ENCODE measurements around the gene ANKRD29.

The ANKRD29 gene

DNA sequence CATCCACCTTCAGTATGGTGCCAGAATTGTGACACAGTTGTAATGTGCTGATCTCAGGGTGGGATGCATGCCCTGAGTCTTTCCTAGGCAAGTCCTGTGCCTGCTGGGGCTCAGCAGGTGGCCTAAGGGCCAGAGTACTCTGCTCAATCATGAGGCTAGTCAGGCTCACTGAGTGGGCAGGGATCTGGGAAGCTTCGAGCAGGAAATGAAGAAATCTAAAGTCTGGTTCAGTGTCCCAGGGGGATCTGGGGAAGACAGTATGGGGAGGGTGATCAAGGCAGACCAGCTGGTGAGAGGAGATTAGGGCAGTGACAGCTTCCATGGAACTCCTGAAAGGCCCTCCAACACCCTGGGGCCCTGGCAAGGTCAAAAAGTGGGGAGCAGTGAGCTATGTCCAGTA, 8.9 kb upstream of the ANKRD29 start:
- Histone ChIP-seq H3K18ac (ENCODE audit: low read length) (no peak overlapping the region), H3K4me3 (ENCODE audit: low read length) (no peak overlapping the region), H3K9ac (ENCODE audit: low read length) (no peak overlapping the region), H3K27ac (ENCODE audit: low read depth, low read length) (no peak overlapping the region), H3K4me2 (ENCODE audit: low read length) (no peak overlapping the region), H3K4me1 (ENCODE audit: control insufficient read depth, low read depth, low read length) (no peaks in the 10 kb centered on the region), H3K4ac (ENCODE audit: low read depth, low read length) (no peak overlapping the region), H3K27me3 (ENCODE audit: insufficient read depth, low read length, poor library complexity) (no peaks in the 10 kb centered on the region), H3K79me1 (ENCODE audit: low read length) (no peaks in the 10 kb centered on the region), H2BK5ac (ENCODE audit: low read length) (no peak overlapping the region), H2BK15ac (replicated peaks; ENCODE audit: low read depth) (no peak overlapping the region), H3K79me2 (ENCODE audit: control insufficient read depth, insufficient read depth, low read length) (no peaks in the 10 kb centered on the region), H3K36me3 (ENCODE audit: control insufficient read depth, insufficient read depth, low read length) (no peaks in the 10 kb centered on the region), H4K5ac (ENCODE audit: low read length) (no peak overlapping the region), H2AK5ac (ENCODE audit: low read length) (no peak overlapping the region), H3K23ac (ENCODE audit: low read length) (no peak overlapping the region), H2BK120ac (ENCODE audit: low read depth, low read length) (no peak overlapping the region), H4K8ac (ENCODE audit: low read depth, low read length) (no peak overlapping the region), H3K56ac (ENCODE audit: low read length) (no peak overlapping the region)
- WGBS (ENCODE audit: extremely low coverage, insufficient coverage, low lambda C conversion rate) = no CpG with 5 or more reads among the region's 1 CpG
- no peak for DNase-seq

- no peak overlapping the region for H4K8ac ChIP-seq (ENCODE audit: low read depth, low read length)
- no peak overlapping the region for H3K27ac ChIP-seq (ENCODE audit: low read depth, low read length)
- no peak overlapping the region for H2BK15ac ChIP-seq (replicated peaks; ENCODE audit: low read depth)
- no peak for DNase-seq
- no peaks in the 10 kb centered on the region for H3K27me3 ChIP-seq (ENCODE audit: insufficient read depth, low read length, poor library complexity)
- no peak overlapping the region for H3K18ac ChIP-seq (ENCODE audit: low read length)
- no CpG with 5 or more reads among the region's 4 CpGs for WGBS (ENCODE audit: extremely low coverage, insufficient coverage, low lambda C conversion rate)
- no peak overlapping the region for H3K23ac ChIP-seq (ENCODE audit: low read length)
- H3K36me3 ChIP-seq (ENCODE audit: control insufficient read depth, insufficient read depth, low read length) = no peaks in the 10 kb centered on the region
- no peak overlapping the region for H2AK5ac ChIP-seq (ENCODE audit: low read length)
- H2BK120ac ChIP-seq (ENCODE audit: low read depth, low read length) = no peak overlapping the region
- no peaks in the 10 kb centered on the region for H3K79me1 ChIP-seq (ENCODE audit: low read length)
- no peak overlapping the region for H3K9ac ChIP-seq (ENCODE audit: low read length)
- no peak overlapping the region for H3K56ac ChIP-seq (ENCODE audit: low read length)
- H2BK5ac ChIP-seq (ENCODE audit: low read length) = no peak overlapping the region
- no peaks in the 10 kb centered on the region for H3K79me2 ChIP-seq (ENCODE audit: control insufficient read depth, insufficient read depth, low read length)
- no peak overlapping the region for H3K4me3 ChIP-seq (ENCODE audit: low read length)
- no peak overlapping the region for H3K4ac ChIP-seq (ENCODE audit: low read depth, low read length)
- no peaks in the 10 kb centered on the region for H3K4me1 ChIP-seq (ENCODE audit: control insufficient read depth, low read depth, low read length)
- H4K5ac ChIP-seq (ENCODE audit: low read length) = no peak overlapping the region
- H3K4me2 ChIP-seq (ENCODE audit: low read length) = no peak overlapping the region
Measured at GRCh38 chr18:23669804-23670405, 7.2 kb upstream of the ANKRD29 start.

DNA sequence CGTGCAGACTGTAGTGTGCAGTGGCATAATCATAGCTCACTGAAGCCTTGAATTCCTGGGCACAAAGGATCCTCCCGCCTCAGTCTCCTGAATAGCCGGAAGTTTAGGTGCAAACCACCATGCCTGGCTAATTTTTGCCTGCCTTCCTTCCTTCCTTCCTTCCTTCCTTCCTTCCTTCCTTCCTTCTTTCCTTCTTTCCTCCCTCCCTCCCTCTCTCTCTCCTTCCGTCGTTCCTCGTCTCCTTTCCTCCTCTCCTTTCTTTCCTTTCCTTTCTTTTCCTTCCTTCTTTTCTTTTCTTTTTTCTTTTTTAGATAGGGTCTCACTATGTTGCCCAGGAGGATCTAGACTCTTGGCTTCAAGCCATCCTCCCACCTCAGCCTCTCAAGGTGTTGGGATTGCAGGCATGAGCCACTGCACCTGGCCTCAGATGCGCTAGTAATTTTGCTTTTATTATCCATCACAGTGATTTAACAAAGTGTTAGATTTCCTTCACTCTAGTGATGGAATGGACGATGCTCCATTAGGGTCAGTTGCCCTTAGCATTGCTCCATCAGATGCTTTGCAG, 6.6 kb upstream of the ANKRD29 start:
- H2AK5ac ChIP-seq (ENCODE audit: low read length) = no peak overlapping the region
- no peak overlapping the region for H3K56ac ChIP-seq (ENCODE audit: low read length)
- no peak overlapping the region for H3K18ac ChIP-seq (ENCODE audit: low read length)
- no peaks in the 10 kb centered on the region for H3K27me3 ChIP-seq (ENCODE audit: insufficient read depth, low read length, poor library complexity)
- DNase-seq = no peak
- no peaks in the 10 kb centered on the region for H3K4me1 ChIP-seq (ENCODE audit: control insufficient read depth, low read depth, low read length)
- H2BK5ac ChIP-seq (ENCODE audit: low read length) = no peak overlapping the region
- H2BK120ac ChIP-seq (ENCODE audit: low read depth, low read length) = no peak overlapping the region
- H3K36me3 ChIP-seq (ENCODE audit: control insufficient read depth, insufficient read depth, low read length) = no peaks in the 10 kb centered on the region
- H3K27ac ChIP-seq (ENCODE audit: low read depth, low read length) = no peak overlapping the region
- H3K4ac ChIP-seq (ENCODE audit: low read depth, low read length) = no peak overlapping the region
- no peak overlapping the region for H3K23ac ChIP-seq (ENCODE audit: low read length)
- H3K4me3 ChIP-seq (ENCODE audit: low read length) = no peak overlapping the region
- no peak overlapping the region for H4K8ac ChIP-seq (ENCODE audit: low read depth, low read length)
- H2BK15ac ChIP-seq (replicated peaks; ENCODE audit: low read depth) = no peak overlapping the region
- H3K9ac ChIP-seq (ENCODE audit: low read length) = no peak overlapping the region
- no peaks in the 10 kb centered on the region for H3K79me1 ChIP-seq (ENCODE audit: low read length)
- H3K4me2 ChIP-seq (ENCODE audit: low read length) = no peak overlapping the region
- no peak overlapping the region for H4K5ac ChIP-seq (ENCODE audit: low read length)
- WGBS (ENCODE audit: extremely low coverage, insufficient coverage, low lambda C conversion rate) = 100% methylated on average over 3 of the region's 8 CpGs
- no peaks in the 10 kb centered on the region for H3K79me2 ChIP-seq (ENCODE audit: control insufficient read depth, insufficient read depth, low read length)

- Histone ChIP-seq H3K4me1 (ENCODE audit: control insufficient read depth, low read depth, low read length) (no peaks in the 10 kb centered on the region), H3K27me3 (ENCODE audit: insufficient read depth, low read length, poor library complexity) (no peaks in the 10 kb centered on the region), H3K23ac (ENCODE audit: low read length) (no peak overlapping the region), H3K79me2 (ENCODE audit: control insufficient read depth, insufficient read depth, low read length) (no peaks in the 10 kb centered on the region), H2BK15ac (replicated peaks; ENCODE audit: low read depth) (no peak overlapping the region), H2AK5ac (ENCODE audit: low read length) (no peak overlapping the region), H3K36me3 (ENCODE audit: control insufficient read depth, insufficient read depth, low read length) (no peaks in the 10 kb centered on the region), H4K5ac (ENCODE audit: low read length) (no peak overlapping the region), H3K56ac (ENCODE audit: low read length) (no peak overlapping the region), H3K79me1 (ENCODE audit: low read length) (no peaks in the 10 kb centered on the region), H3K4me3 (ENCODE audit: low read length) (no peak overlapping the region), H4K8ac (ENCODE audit: low read depth, low read length) (no peak overlapping the region), H3K4ac (ENCODE audit: low read depth, low read length) (no peak overlapping the region), H3K27ac (ENCODE audit: low read depth, low read length) (no peak overlapping the region), H2BK5ac (ENCODE audit: low read length) (no peak overlapping the region), H3K4me2 (ENCODE audit: low read length) (no peak overlapping the region), H3K18ac (ENCODE audit: low read length) (no peak overlapping the region), H2BK120ac (ENCODE audit: low read depth, low read length) (no peak overlapping the region), H3K9ac (ENCODE audit: low read length) (no peak overlapping the region)
- no CpG with 5 or more reads among the region's 4 CpGs for WGBS (ENCODE audit: extremely low coverage, insufficient coverage, low lambda C conversion rate)
- DNase-seq = no peak
Measured at GRCh38 chr18:23668731-23669130, 6.0 kb upstream of the ANKRD29 start.

DNA sequence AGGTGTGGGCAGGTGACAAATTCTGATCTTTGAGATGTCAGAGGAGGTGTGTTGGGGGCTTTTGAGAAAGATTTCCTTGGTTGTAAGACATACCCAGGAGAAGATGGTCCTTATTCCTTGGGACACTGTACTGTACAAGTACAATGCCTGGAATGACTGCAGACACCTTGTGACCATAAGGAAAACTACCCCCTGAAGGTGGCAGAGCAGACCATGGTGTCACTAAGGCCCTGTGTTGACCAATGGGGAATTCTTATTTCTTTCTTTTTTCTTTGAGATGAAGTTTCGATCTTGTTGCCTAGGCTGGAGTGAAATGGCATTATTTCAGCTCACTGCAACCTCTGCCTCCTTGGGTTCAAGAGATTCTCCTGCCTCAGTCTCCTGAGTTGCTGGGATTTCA, 4.4 kb upstream of the ANKRD29 start:
- WGBS (ENCODE audit: extremely low coverage, insufficient coverage, low lambda C conversion rate) = no CpG with 5 or more reads among the region's 1 CpG
- Histone ChIP-seq H3K4me1 (ENCODE audit: control insufficient read depth, low read depth, low read length) (no peaks in the 10 kb centered on the region), H3K23ac (ENCODE audit: low read length) (no peak overlapping the region), H3K18ac (ENCODE audit: low read length) (no peak overlapping the region), H3K27ac (ENCODE audit: low read depth, low read length) (no peak overlapping the region), H3K4me3 (ENCODE audit: low read length) (no peak overlapping the region), H3K27me3 (ENCODE audit: insufficient read depth, low read length, poor library complexity) (peaks cover under 1% of the 10 kb centered on the region), H2BK120ac (ENCODE audit: low read depth, low read length) (no peak overlapping the region), H2BK5ac (ENCODE audit: low read length) (no peak overlapping the region), H3K79me1 (ENCODE audit: low read length) (no peaks in the 10 kb centered on the region), H2BK15ac (replicated peaks; ENCODE audit: low read depth) (no peak overlapping the region), H3K9ac (ENCODE audit: low read length) (no peak overlapping the region), H3K4ac (ENCODE audit: low read depth, low read length) (no peak overlapping the region), H4K5ac (ENCODE audit: low read length) (no peak overlapping the region), H3K79me2 (ENCODE audit: control insufficient read depth, insufficient read depth, low read length) (no peaks in the 10 kb centered on the region), H3K4me2 (ENCODE audit: low read length) (no peak overlapping the region), H3K56ac (ENCODE audit: low read length) (no peak overlapping the region), H2AK5ac (ENCODE audit: low read length) (no peak overlapping the region), H3K36me3 (ENCODE audit: control insufficient read depth, insufficient read depth, low read length) (no peaks in the 10 kb centered on the region), H4K8ac (ENCODE audit: low read depth, low read length) (no peak overlapping the region)
- no peak for DNase-seq

DNA sequence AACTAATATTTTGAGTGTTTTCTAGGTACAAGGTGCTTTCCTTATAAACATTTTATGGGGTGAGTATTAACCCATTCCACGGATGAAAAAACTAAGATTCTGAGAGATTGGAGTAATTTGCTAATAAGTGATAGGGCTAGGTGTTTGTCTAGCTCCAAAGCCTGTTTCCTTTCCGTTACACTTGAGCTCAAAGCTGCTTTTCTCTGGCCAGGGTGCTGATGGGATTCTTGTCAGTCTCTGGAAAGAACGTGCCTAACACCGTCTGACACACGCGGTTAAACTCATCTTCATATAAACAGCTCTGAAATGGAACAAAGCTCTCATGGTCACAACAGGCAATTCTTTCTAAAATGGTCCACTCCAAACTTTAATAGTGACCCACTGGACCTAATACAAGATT, 2.0 kb upstream of the ANKRD29 start:
- Histone ChIP-seq H3K4me3 (ENCODE audit: low read length) (no peak overlapping the region), H3K36me3 (ENCODE audit: control insufficient read depth, insufficient read depth, low read length) (no peaks in the 10 kb centered on the region), H3K79me1 (ENCODE audit: low read length) (no peaks in the 10 kb centered on the region), H3K27ac (ENCODE audit: low read depth, low read length) (no peak overlapping the region), H2BK5ac (ENCODE audit: low read length) (no peak overlapping the region), H3K79me2 (ENCODE audit: control insufficient read depth, insufficient read depth, low read length) (no peaks in the 10 kb centered on the region), H3K56ac (ENCODE audit: low read length) (no peak overlapping the region), H3K4me1 (ENCODE audit: control insufficient read depth, low read depth, low read length) (no peaks in the 10 kb centered on the region), H3K4ac (ENCODE audit: low read depth, low read length) (no peak overlapping the region), H3K9ac (ENCODE audit: low read length) (no peak overlapping the region), H3K27me3 (ENCODE audit: insufficient read depth, low read length, poor library complexity) (peaks cover 6% of the 10 kb centered on the region), H4K8ac (ENCODE audit: low read depth, low read length) (no peak overlapping the region), H3K18ac (ENCODE audit: low read length) (no peak overlapping the region), H3K4me2 (ENCODE audit: low read length) (no peak overlapping the region), H4K5ac (ENCODE audit: low read length) (no peak overlapping the region), H2AK5ac (ENCODE audit: low read length) (no peak overlapping the region), H2BK15ac (replicated peaks; ENCODE audit: low read depth) (no peak overlapping the region), H3K23ac (ENCODE audit: low read length) (no peak overlapping the region), H2BK120ac (ENCODE audit: low read depth, low read length) (no peak overlapping the region)
- DNase-seq = no peak
- WGBS (ENCODE audit: extremely low coverage, insufficient coverage, low lambda C conversion rate) = no CpG with 5 or more reads among the region's 6 CpGs

Measured in mesendoderm (in vitro differentiated cells).